ENCODE measurements around the gene ZNF679.
"Not testable (repeated sequence)": the region's sequence is repeated elsewhere in the genome, so short reads cannot be mapped to it uniquely, and the experiment has no call there.

ZNF679 gene

GRCh38 chr7:64223366-64223765, 4.9 kb upstream of the ZNF679 start:
- peaks cover 16% of the 10 kb centered on the region for H3K9me3 ChIP-seq (ENCODE audit: severe bottlenecking)
- no peaks in the 10 kb centered on the region for H3K36me3 ChIP-seq
- H3K27me3 ChIP-seq (ENCODE audit: insufficient read depth, low read depth, severe bottlenecking), result no peaks in the 10 kb centered on the region
- H3K4me3 ChIP-seq (ENCODE audit: low read depth, low read length), result no peak overlapping the region
- no peak overlapping the region for H3K27ac ChIP-seq
- TF ChIP-seq CTCF (IDR thresholded peaks at IDR 0.05; ENCODE audit: low read depth, low read length), result no peak
- no peak for DNase-seq

- H3K4me3 ChIP-seq (ENCODE audit: low read depth, low read length), result no peak overlapping the region
- no peaks in the 10 kb centered on the region for H3K27me3 ChIP-seq (ENCODE audit: insufficient read depth, low read depth, severe bottlenecking)
- no peak for TF ChIP-seq CTCF (IDR thresholded peaks at IDR 0.05; ENCODE audit: low read depth, low read length)
- no peak for DNase-seq
- peaks cover 15% of the 10 kb centered on the region for H3K9me3 ChIP-seq (ENCODE audit: severe bottlenecking)
- H3K27ac ChIP-seq, result no peak overlapping the region
- H3K36me3 ChIP-seq, result no peaks in the 10 kb centered on the region
Measured at GRCh38 chr7:64266341-64266919, 38.2 kb downstream of the ZNF679 start.

- peaks cover 4% of the 10 kb centered on the region for H3K9me3 ChIP-seq (ENCODE audit: severe bottlenecking)
- H3K36me3 ChIP-seq, result no peaks in the 10 kb centered on the region
- H3K27ac ChIP-seq, result no peak overlapping the region
- no peak for DNase-seq
- H3K27me3 ChIP-seq (ENCODE audit: insufficient read depth, low read depth, severe bottlenecking), result no peaks in the 10 kb centered on the region
- H3K4me3 ChIP-seq (ENCODE audit: low read depth, low read length), result no peak overlapping the region
- no peak for TF ChIP-seq CTCF (IDR thresholded peaks at IDR 0.05; ENCODE audit: low read depth, low read length)
Measured at GRCh38 chr7:64277630-64278029, 49.4 kb downstream of the ZNF679 start.

GRCh38 chr7:64294701-64295420, 66.6 kb downstream of the ZNF679 start:
- TF ChIP-seq CTCF (IDR thresholded peaks at IDR 0.05; ENCODE audit: low read depth, low read length), result no peak
- Histone ChIP-seq H3K9me3 (ENCODE audit: severe bottlenecking) (no peaks in the 10 kb centered on the region), H3K27ac (no peak overlapping the region), H3K36me3 (no peaks in the 10 kb centered on the region), H3K27me3 (ENCODE audit: insufficient read depth, low read depth, severe bottlenecking) (no peaks in the 10 kb centered on the region), H3K4me3 (ENCODE audit: low read depth, low read length) (no peak overlapping the region)
- no peak for DNase-seq

GRCh38 chr7:64297418-64297817, 69.1 kb downstream of the ZNF679 start:
- H3K27me3 ChIP-seq (ENCODE audit: insufficient read depth, low read depth, severe bottlenecking); H3K27ac ChIP-seq; DNase-seq; H3K9me3 ChIP-seq (ENCODE audit: severe bottlenecking); H3K36me3 ChIP-seq; H3K4me3 ChIP-seq (ENCODE audit: low read depth, low read length): not testable (repeated sequence)

GRCh38 chr7:64300641-64301405, 72.5 kb downstream of the ZNF679 start:
- Histone ChIP-seq H3K36me3 (no peaks in the 10 kb centered on the region), H3K27me3 (ENCODE audit: insufficient read depth, low read depth, severe bottlenecking) (no peaks in the 10 kb centered on the region), H3K9me3 (ENCODE audit: severe bottlenecking) (no peaks in the 10 kb centered on the region), H3K4me3 (ENCODE audit: low read depth, low read length) (no peak overlapping the region), H3K27ac (no peak overlapping the region)
- no peak for DNase-seq
- TF ChIP-seq CTCF (IDR thresholded peaks at IDR 0.05; ENCODE audit: low read depth, low read length), result no peak

Data from WERI-Rb-1 (cell line).